HG03196 (cell line): Measurements from ENCODE around the gene DCTN5.
A peak's percentile ranks its signal among the peaks of the same experiment; 100 is the strongest.
"Not testable (repeated sequence)": the region's sequence is repeated elsewhere in the genome, so short reads cannot be mapped to it uniquely, and the experiment has no call there.

Experiments used
- ATAC-seq: cut with Tn5 transposase; IDR thresholded peaks from one replicate; pipeline ENCODE4 v1.9.1; 2021; ENCODE audit not compliant: unreplicated experiment

Gene DCTN5

DNA sequence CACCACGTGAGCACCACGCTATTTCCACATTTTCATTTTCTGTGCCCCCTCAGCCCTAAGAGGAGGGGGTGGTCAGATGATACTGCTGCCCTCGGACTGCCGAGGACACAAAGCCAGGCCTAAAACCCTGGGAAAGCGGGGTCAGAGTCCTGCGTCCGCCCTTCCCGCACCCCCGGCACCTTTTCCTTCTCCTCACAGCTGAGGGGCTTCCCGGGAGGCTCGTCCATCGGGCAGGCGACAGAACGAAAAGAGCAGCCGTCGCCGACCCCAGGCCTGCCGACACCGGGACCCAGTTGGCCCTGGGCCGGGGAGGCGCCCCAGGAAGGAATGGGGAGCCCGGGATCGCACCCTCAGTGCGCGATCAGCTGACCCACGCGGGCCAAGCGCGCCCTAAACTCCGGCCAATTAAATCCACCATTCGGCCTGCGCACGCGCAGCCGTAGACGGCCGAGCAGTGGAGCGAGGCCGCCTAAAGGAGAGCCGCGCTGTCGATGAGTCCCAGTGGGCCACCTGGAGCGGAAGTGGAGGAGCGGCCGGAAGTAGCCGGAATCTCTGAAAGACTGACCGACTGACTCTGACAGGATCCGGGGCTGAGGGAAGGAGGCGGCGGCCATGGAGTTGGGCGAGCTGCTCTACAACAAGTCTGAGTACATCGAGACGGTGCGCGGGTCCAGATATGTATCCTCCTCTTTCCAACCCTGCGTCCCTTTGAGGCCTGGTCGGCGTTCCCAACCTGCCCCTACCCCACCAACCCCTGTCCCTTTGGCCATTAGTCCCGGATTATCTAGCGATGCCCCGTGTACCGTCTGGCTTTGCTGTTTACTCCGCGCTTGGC, at the start of gene DCTN5, which contains the start of gene PALB2:
Gene DCTN5, plus strand, starts transcription at position 536 of the 835 bp plus-strand sequence. Its CDS starts 77 bp downstream, at position 613.
Gene PALB2, minus strand, starts transcription at position 380 of the 835 bp plus-strand sequence. Its CDS starts 153 bp downstream, at position 227.
- peak; percentile 89 for ATAC-seq

DNA sequence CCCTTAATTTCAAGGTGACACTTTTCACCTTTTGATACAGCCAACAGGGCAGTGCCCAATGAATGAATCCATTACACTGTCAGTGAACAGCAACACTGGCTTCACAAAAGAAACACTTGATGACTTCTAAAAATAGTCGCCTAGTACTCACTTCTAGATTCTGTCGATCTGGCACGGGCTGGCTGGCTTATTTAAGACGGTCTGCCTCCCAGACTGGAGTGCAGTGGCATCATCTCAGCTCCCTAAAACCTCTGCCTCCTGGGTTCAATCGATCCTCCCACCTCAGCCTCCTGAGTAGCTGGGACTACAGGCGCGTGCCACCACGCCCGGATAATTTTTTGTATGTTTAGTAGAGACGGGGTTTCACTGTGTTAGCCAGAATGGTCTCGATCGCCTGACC, 47.1 kb upstream of the DCTN5 start:
- no peak for ATAC-seq

DNA sequence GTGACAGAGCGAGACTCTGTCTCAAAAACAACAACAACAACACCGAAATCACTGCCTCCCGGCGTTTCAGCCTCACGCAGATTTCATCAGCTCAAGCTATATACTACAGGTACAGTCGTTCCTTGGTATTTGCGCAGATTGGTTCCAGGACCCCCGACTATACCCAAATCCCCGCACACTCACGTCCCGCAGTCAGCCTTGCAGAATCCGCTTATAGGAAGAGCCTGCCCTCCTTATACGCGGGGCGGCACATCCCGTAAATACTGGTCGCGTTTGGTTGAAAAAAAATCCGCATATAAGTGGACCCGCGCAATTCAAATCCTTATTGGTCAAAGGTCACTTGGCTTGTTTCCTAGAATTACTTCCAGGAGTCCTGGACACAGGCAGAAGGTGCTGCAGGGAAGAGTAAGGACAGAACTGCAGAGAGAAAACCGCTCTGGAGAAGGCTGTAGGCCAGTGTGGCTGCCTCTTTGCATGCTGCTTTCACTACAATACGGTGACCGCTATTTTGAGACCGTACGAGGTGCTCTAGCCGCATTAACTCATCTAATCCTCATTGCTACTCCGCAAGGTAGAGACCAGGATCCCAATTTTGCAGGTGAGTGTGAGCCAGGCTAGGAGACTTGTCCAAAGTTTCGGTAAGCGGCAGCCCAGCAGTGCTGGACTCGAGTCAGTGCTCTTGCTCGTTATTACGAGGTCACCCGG, 45.9 kb upstream of the DCTN5 start:
- peak; percentile 10 for ATAC-seq

DNA sequence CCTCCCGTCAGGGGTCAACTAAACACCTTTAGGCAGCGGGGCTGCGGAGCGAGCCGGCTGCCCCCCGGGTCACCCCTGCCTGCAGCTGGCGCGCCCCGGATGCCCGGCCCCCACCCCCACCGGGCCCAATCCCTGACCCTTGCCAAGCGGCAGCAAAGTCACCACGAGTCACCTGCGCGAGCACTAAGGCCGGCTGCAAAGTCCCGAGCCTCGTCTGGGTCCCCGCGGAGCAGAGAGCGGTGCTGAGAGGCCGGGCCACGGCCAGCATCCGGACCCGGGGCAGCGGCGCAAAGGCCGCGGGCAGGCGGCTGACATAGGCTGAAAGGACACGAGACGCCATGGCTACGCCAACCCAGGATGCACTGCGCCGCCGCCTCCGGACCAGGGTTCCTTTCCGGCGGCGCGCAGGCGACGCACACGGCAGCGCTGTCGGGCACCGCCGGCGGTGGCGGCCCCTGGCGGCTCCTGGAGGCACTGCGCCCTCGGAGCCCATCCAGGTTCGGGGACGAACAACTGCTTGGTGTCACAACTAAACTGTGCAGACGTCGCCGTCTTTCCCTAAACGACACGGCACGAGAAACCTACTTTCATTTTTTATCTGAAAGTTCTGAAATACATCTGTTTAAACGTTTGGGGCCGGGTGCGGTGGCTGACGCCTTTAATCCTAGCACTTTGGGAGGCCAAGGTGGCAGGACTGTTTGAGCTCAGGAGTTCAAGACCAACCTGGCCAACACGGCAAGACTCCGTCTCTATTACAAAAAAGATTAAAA, 45.1 kb upstream of the DCTN5 start, which contains the start of gene NDUFAB1:
Gene NDUFAB1, minus strand, starts transcription at position 366 of the 770 bp plus-strand sequence. Its CDS starts 26 bp downstream, at position 340.
- ATAC-seq, result peak; percentile 96

DNA sequence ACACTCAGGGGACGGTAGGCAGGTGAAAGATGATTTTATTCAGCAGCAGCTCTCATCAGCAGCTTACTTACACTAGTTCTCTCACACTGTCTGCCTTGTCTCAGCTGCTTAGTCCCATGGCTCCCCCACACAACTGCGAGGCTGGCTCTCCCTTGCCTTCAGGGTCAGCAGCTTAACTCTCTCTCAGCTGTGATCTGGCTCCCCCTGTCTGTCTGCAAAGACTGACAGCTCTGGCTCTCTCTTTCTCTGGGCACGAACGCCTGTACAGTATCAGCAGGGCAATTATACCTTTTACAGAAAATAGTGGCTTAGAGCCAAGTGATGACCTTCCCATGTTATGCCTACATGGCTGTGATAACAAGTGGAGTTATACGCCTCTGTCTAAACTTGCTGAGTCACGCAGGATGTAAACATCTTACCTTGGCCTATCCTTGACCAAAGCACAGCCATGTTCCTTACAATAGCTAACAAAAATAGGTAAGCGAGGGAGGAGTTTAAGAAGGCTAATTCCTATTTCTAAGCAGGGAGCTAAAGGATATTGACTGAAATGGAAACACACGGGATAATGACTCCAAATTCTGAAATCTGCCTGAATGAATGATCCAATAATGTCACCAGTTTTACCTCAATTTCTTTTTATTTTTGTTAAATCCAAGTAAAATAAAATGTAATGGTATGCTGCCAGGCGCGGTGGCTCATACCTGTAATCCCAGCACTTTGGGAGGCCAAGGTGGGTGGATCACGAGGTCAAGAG, 44.1 kb upstream of the DCTN5 start:
- ATAC-seq, result no peak

DNA sequence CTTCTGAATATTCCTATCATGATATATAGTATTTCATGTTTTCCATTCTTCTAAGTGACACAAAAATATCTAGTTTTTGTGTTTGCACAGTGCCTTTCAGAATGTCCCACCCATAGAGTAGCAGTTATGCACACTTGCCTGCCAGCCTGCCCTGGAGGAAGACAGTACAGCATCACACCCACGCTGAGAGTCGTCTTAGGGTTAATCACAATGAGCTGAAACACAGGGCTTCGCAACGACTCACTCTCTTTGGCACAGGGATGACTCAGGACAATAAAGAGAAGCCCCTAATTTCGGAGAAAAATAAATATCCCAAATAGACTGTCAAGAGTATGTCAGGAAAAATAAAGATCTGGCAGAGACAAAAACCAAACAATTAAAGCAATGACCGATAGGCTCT, 33.5 kb upstream of the DCTN5 start:
- ATAC-seq, result no peak

DNA sequence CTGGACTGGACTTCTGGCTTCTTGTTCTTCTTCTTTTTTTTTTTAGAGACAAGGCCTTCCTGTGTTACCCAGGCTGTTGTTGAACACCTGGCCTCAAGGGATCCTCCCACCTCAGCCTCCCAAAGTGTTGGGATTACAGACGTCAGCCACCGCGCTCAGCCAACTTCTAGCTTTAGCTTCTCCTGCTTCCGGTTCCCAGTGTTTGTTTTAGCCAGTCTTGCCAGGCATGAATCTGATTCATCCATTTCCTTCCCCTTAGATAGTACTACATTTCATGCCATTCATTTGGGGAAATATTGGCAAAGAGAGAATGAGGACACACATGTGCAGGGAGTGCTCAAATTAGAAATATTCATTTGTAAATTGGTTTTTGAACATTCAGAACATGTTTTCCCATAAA, 33.1 kb upstream of the DCTN5 start:
- ATAC-seq, result no peak

DNA sequence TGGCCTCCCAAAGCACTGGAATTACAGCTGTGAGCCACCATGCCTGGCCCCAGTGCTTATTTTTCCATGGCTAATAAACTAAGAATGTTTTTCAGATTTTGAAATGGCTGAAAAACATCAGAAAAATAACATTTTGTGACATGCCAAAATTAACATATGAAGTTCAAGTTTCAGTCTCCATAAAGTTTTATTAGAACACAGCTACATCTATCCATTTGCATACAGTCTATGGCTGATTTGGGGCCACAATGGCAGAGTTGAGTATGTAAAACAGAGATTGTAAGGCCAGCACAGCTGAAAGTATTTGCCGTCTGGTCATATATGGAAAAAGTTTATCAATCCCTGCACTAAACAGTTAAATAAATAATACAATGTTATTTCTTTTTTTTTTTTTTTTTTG, 31.3 kb upstream of the DCTN5 start:
- no peak for ATAC-seq

DNA sequence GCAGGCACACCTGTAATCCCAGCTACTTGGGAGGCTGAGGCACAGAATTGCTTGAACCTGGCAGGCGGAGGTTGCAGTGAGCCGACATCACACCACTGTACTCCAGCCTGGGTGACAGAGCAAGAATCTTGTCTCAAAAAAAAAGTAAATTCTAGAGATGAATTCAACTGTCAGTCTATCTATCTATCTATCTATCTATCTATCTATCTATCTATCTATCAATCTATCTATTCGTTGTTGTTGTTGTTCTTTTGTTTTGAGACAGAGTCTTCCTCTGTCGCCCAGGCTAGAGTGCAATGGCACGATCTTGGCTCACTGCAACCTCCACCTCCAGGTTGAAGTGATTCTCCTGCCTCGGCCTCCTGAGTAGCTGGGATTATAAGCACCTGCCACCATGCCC, 30.4 kb upstream of the DCTN5 start:
- not testable (repeated sequence) for ATAC-seq

DNA sequence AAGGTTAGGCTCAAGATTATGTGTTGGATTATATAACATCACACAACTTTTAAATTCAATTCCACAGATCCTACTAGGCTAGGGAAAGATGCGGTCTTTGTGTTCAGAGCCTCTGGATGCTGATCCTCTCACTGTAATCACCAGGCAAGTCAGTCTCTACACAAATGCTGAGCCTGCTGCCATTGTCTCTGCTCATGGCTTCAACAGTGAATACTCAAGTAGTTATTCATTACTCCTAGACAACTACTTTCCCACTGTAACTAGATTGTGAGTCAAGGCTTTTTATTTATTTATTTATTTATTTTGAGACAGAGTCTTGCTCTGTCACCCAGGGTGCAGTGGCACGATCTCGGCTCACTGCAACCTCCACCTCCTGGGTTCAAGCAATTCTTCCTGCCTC, 29.3 kb upstream of the DCTN5 start:
- no peak for ATAC-seq

DNA sequence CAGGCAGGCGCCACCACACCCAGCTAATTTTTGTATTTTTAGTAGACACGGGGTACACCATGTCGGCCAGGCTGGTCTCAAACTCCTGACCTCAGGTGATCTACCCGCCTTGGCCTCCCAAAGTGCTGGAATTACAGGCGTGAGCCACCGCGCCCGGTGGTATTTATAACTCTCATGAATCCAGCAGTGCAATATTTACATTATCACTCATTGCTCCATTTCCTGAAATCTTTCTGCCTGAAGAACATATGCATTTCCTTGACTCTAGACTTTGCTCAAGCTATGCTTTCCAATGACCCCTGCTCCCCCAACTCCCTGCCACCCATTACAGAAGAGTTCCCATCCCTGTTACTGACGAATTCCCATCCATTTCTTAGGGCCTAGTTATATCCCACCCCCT, 25.5 kb upstream of the DCTN5 start:
- ATAC-seq, result no peak

DNA sequence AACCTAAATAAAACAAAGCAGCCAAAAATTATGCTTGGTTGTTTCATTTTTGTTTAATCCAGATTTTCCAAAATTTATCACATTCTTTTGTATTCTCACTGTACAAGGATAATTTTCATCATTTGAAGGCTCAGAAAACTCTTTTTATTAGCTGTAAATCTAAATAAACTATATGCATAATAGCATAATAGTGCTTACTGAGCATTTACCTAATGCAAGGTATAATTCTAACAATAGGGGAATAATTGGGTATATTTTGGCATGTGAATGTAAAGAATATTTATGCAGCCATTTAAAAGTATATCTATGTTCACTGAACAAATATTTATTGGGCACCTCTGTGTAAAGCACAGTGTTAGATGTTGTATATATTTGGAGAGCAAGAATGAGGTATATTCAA, 17.2 kb upstream of the DCTN5 start:
- no peak for ATAC-seq

DNA sequence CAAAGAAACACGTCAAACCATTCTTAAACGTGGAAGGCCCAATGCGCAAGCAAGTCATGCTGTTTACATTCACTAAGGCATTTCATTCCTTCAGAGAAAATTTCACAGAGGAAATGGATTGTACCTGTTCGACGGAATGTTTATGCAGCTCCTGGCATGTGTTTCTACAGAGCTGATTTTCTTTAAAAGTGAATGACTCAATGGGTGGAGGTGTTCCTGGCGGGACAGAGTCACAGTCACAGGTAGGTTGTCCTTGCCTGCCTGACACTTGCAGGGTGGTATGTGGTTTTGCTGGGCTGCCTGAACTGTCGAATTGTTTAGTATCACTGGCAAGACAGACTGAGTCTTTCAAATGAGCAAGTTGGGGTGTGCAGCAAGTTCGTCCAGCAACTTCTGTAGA, 11.8 kb upstream of the DCTN5 start:
- no peak for ATAC-seq

DNA sequence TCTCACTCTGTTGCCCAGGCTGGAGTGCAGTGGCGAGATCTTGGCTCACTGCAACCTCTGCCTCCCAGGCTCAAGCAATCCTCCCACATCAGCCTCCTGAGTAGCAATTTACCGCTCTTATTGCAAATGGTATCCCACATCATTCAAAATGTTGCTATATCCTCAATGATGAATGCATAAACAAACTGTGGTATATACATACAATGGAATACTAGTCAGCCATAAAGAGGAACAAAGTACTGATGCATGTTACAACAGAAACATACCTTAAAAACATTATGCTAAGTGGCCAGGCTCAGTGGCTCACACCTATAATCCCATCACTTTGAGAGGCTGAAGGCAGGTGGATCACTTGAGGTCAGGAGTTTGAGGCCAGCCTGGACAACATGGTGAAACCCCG, 9.4 kb upstream of the DCTN5 start:
- not testable (repeated sequence) for ATAC-seq

DNA sequence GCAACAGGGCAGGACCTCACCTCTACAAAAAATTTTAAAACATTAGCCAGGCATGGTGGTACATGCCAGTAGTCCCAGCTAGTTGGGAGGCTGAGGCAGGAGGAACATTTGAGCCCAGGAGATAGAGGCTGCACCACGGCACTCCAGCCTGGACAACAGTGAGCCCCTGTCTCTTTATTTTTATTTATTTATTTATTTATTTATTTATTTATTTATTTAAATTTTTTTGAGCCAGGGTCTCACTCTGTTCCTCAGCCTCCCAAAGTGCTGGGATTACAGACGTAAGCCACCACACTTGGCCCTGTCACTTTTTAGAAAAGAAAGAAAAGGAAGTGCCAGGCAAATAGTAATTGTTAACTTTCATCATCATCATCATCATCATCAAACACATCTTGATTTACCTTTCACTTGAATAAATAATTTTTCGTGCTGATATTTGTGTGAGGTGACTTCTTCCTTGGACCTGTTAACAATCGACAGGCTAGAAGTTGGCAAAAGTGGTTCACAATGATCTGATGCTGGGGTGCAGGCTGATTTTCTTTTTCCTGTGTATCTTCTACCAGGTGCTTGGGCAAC, 6.7 kb upstream of the DCTN5 start:
- no peak for ATAC-seq

DNA sequence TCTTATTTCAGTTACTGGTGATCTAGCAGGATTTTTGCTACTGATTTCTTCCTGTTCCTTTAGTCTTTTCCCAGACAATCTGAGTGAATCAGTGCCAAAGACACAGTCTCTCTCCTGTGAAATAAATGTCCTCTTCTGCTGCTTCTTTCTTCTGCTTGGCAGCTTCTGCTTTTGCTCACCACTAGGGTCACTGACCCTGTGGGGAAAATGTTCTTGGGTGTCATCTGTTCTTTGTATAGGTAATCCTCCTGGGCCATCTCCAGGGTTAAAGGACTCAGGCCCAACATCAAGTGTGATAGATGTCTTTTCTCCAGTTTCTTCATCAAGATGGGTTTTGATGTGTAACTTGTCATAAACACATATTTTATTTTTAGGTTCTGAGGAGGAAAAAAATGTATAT, 5.3 kb upstream of the DCTN5 start:
- no peak for ATAC-seq

DNA sequence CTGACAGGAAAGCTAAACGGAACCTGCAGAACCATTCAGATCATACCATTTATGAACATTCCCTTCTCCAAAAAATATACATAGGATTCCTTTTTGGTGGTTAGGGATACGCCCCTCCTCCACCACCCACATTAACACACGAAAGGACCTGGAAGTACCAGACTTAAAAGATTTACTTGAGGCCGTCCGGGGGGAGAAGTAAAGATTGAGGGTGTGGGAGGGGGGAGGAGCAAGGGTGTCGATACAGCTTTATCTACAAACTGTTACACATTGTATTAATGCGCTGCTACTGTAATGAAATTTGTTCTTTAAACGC, 693 bp upstream of the DCTN5 start:
- ATAC-seq, result no peak

DNA sequence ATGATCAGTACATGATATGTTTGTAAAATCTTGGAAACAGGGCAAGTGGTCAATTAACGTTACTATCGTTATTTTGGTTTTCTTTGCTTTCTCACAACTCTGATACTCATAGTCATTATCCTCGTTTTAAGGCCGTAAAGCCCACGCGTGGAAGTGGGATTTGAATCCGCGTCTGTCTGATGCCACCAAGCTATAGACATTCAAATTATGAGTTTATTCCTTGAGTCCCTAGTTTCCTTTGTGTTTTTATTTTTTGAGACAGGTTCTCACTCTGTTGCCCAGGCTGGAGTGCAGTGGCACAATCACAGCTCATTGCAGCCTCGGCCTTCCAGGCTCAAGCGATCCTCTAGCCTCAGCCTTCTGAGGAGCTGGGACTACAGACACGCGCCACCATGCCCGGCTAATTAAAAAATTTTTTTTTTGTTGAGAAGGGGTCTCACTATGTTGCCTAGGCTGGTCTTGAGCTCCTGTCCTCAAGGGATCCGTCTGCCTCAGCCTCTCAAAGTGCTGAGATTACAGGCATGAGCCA, 1.0 kb downstream of the DCTN5 start:
- ATAC-seq, result no peak

DNA sequence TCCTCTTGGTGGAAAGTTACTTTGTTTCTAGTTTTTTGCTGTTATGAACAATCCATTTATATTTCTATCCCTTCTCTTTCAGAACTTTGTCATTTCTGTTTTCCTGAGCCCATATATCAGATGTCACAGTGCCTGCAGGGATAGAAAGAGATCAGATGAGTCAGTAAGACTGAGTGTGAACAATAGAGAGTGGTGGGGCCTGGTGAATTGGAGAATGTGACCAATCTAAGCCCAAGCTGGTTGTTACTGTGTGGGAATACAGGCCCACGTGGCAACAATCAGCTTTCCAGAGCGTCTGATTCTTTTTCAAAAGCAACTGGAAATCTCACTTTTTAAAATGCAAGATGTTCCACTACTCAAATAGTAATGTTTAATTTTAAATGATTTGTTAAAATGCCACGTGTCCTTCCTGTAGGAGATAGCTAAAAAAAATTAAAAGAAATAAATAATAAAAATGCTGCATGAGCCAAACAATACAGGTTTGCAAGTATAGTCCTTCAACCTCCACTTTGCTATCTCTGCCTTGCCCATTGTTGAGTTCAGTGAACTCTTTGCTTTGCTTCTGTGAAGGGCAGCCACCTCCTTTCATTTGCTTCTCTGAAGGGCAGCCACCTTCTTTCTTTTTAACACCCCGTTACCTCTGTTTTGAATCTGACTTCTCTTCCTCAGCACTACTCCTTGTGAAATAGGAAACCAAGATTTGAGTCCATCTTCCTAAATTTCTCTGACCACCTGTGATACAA, 9.6 kb downstream of the DCTN5 start:
- ATAC-seq, result no peak
